MM.1S (cell line): ENCODE results near the gene BDNF.
A peak's percentile ranks its signal among the peaks of the same experiment; 100 is the strongest.

ENCODE experiments used
- DNase-seq: peaks from one replicate; pipeline ENCODE4 v3.0.0-alpha.2; 2015
- H2AFZ ChIP-seq: fragments of 300-600 bp; sonication (generic); 2 replicates; pipeline ENCODE4 v1.6.0; 2016; ENCODE audit warnings: antibody characterized with exemption, low read length
- H3F3A ChIP-seq: fragments of 300-600 bp; sonication (generic); 2 replicates; pipeline ENCODE4 v1.6.1; 2016; ENCODE audit warnings: mild to moderate bottlenecking, antibody characterized with exemption, low read length, moderate library complexity, mixed read lengths; ENCODE audit not compliant: insufficient read depth
- H3K27ac ChIP-seq: fragments of 300-600 bp; sonication (generic); 2 replicates; pipeline ENCODE4 v1.5.1; 2016; ENCODE audit warnings: mild to moderate bottlenecking, low read length
- H3K27me3 ChIP-seq: fragments of 300-600 bp; sonication (generic); replicated peaks from 2 replicates; pipeline ENCODE4 v1.6.0; 2016; ENCODE audit warnings: low read length; ENCODE audit not compliant: insufficient read depth
- H3K36me3 ChIP-seq: fragments of 300-600 bp; sonication (generic); replicated peaks from 2 replicates; pipeline ENCODE4 v1.6.1; 2016; ENCODE audit warnings: mild to moderate bottlenecking, low read length, mixed read lengths; ENCODE audit not compliant: insufficient read depth
- H3K4me1 ChIP-seq: fragments of 300-600 bp; sonication (generic); 2 replicates; pipeline ENCODE4 v1.6.1; 2016; ENCODE audit warnings: low read length, mixed read lengths
- H3K4me2 ChIP-seq: fragments of 300-600 bp; sonication (generic); 2 replicates; pipeline ENCODE4 v1.6.0; 2016; ENCODE audit warnings: low read depth, low read length
- H3K4me3 ChIP-seq: fragments of 300-600 bp; sonication (generic); 2 replicates; pipeline ENCODE4 v1.5.1; 2016; ENCODE audit warnings: low read length, mixed read lengths
- H3K79me2 ChIP-seq: fragments of 300-600 bp; sonication (generic); 2 replicates; pipeline ENCODE4 v1.6.1; 2016; ENCODE audit warnings: mixed run types, low read length, mixed read lengths
- H3K9ac ChIP-seq: fragments of 300-600 bp; sonication (generic); 2 replicates; pipeline ENCODE4 v1.6.1; 2016; ENCODE audit warnings: low read length, mixed read lengths
- H3K9me2 ChIP-seq: fragments of 300-600 bp; sonication (generic); replicated peaks from 2 replicates; pipeline ENCODE4 v1.6.1; 2016; ENCODE audit warnings: mild to moderate bottlenecking, low read length, mixed read lengths; ENCODE audit not compliant: insufficient read depth
- H3K9me3 ChIP-seq: fragments of 300-600 bp; sonication (generic); replicated peaks from 2 replicates; pipeline ENCODE4 v1.6.1; 2016; ENCODE audit warnings: mild to moderate bottlenecking, low read length, mixed read lengths; ENCODE audit not compliant: insufficient read depth
- H4K20me1 ChIP-seq: fragments of 300-600 bp; sonication (generic); 2 replicates; pipeline ENCODE4 v1.6.1; 2016; ENCODE audit warnings: mild to moderate bottlenecking, low read length, moderate library complexity, mixed read lengths; ENCODE audit not compliant: insufficient read depth
- EZH2 ChIP-seq: fragments of 300-600 bp; sonication (generic); optimal IDR thresholded peaks from 2 replicates; pipeline ENCODE3; 2017; ENCODE audit warnings: low read depth, mild to moderate bottlenecking, antibody characterized with exemption, low read length, mixed read lengths
- EZH2phosphoT487 ChIP-seq: fragments of 300-600 bp; sonication (generic); IDR thresholded peaks from 2 replicates; pipeline ENCODE4 v1.6.1; 2018; ENCODE audit warnings: antibody characterized with exemption, low read length
- TF ChIP-seq, protein P1 (sequence below): fragments of 300-600 bp; sonication (generic); IDR thresholded peaks from 2 replicates; pipeline ENCODE4 v1.5.1; 2016; ENCODE audit warnings: antibody characterized with exemption, low read length, mixed read lengths

Gene BDNF

DNA sequence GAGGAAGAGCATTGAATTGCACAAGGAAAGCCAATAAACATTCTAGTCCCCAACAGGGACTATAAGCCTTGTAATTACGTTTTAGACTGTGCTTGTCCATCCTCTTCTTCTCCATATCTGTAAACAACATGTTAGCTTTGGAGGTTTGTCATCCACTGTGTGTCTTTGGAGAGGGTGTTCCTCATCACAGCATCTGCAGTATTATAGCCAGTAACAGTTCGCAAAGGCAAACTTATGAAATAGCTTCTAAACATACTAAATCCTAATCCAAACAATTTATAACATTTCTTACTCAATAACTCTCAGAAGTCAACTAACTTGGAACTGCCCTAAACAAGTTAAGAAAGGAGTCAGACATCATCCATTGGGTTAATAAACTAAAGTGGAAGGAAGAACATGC, 10.3 kb upstream of the BDNF start:
- H3K27ac ChIP-seq = no peak overlapping the region
- H3F3A ChIP-seq = no peaks in the 10 kb centered on the region
- DNase-seq = no peak
- no peaks in the 10 kb centered on the region for H3K36me3 ChIP-seq
- TF ChIP-seq, protein P1, sequence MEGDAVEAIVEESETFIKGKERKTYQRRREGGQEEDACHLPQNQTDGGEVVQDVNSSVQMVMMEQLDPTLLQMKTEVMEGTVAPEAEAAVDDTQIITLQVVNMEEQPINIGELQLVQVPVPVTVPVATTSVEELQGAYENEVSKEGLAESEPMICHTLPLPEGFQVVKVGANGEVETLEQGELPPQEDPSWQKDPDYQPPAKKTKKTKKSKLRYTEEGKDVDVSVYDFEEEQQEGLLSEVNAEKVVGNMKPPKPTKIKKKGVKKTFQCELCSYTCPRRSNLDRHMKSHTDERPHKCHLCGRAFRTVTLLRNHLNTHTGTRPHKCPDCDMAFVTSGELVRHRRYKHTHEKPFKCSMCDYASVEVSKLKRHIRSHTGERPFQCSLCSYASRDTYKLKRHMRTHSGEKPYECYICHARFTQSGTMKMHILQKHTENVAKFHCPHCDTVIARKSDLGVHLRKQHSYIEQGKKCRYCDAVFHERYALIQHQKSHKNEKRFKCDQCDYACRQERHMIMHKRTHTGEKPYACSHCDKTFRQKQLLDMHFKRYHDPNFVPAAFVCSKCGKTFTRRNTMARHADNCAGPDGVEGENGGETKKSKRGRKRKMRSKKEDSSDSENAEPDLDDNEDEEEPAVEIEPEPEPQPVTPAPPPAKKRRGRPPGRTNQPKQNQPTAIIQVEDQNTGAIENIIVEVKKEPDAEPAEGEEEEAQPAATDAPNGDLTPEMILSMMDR = no peak
- no peak for TF ChIP-seq EZH2phosphoT487
- TF ChIP-seq EZH2 = no peak
- no peaks in the 10 kb centered on the region for H3K9me3 ChIP-seq
- no peak overlapping the region for H3K9ac ChIP-seq
- H3K27me3 ChIP-seq = no peaks in the 10 kb centered on the region
- H4K20me1 ChIP-seq = no peaks in the 10 kb centered on the region
- H2AFZ ChIP-seq = no peak overlapping the region
- no peak overlapping the region for H3K4me3 ChIP-seq
- no peaks in the 10 kb centered on the region for H3K9me2 ChIP-seq
- no peaks in the 10 kb centered on the region for H3K4me1 ChIP-seq
- no peak overlapping the region for H3K4me2 ChIP-seq
- H3K79me2 ChIP-seq = no peaks in the 10 kb centered on the region

DNA sequence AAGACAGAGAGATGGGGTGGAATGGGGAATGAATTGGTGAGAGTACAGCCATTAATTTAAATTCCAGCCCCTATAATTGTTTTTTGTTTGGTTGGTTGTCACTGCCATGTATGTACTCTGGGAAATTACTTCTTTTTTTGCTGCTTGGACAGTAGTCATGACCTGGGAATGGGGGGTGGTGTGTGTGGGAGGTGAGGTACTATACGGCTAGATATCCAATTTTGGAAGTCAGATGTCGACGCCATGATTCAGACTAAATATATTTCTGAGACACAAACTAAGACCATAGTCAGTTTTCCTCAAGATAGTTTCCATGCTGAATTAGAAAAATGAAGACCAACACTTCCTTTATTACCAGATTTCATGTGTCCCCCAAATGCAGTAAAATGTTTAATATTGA, 7.4 kb upstream of the BDNF start:
- H3K9me2 ChIP-seq = no peaks in the 10 kb centered on the region
- no peak overlapping the region for H3K4me2 ChIP-seq
- H3K36me3 ChIP-seq = no peaks in the 10 kb centered on the region
- no peaks in the 10 kb centered on the region for H3K79me2 ChIP-seq
- no peak overlapping the region for H2AFZ ChIP-seq
- H4K20me1 ChIP-seq = no peaks in the 10 kb centered on the region
- no peak overlapping the region for H3K27ac ChIP-seq
- no peak overlapping the region for H3K4me3 ChIP-seq
- no peak overlapping the region for H3K9ac ChIP-seq
- no peaks in the 10 kb centered on the region for H3K4me1 ChIP-seq
- no peaks in the 10 kb centered on the region for H3K27me3 ChIP-seq
- DNase-seq = no peak
- no peaks in the 10 kb centered on the region for H3K9me3 ChIP-seq
- no peak for TF ChIP-seq EZH2phosphoT487
- TF ChIP-seq EZH2 = no peak
- TF ChIP-seq, protein P1 = no peak
- no peaks in the 10 kb centered on the region for H3F3A ChIP-seq

DNA sequence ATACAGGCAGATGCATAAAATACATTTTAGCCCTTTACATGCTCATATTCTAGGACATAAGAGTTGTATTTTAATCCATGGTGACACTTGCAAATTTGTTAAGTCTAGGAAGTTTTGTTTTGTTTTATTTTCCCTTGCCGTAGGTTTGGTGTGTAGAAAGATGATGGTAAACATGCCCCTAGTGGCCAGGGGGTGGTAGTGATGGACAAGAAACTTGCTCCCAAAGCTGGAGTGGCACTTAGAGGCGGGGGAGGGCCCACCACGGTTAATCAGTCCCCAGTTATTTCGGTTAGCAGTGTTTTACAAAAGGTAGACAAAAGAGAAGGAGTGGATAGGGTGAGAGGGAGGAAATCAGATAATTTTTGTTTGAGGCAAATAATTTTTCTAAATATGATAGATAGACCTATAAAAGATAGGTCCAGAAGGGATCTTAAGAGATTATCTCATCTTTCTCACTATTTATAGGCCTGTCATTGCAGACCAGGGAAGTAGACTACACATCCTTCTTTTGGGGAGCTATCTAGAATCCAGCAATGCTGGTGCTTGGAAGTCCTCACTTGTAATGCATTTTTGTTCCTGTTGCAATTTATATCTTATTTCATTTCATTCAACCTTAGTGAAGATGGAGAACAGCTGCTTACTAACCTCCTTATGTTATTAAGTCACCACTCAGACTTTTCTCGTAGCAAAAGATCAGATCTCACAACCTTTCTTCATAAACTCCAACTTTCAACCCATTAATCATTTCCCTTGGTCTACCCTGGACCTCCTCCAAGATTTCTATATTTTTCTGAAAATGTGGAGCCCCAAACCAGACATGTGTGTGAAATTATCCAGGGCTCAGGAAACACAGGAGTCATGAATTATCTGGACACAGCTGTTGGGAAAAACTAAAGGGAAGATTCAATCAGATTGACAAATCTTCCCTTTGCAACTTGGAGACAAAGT, 5.9 kb upstream of the BDNF start:
- no peaks in the 10 kb centered on the region for H3K9me2 ChIP-seq
- no peak overlapping the region for H3K9ac ChIP-seq
- no peak overlapping the region for H3K4me2 ChIP-seq
- H3K27me3 ChIP-seq = no peaks in the 10 kb centered on the region; the same call in 1 of the 2 replicates
- no peaks in the 10 kb centered on the region for H3K79me2 ChIP-seq
- no peak overlapping the region for H3K4me3 ChIP-seq
- no peak for TF ChIP-seq EZH2
- TF ChIP-seq, protein P1 = peak; percentile 78
- peaks cover 4% of the 10 kb centered on the region; the same call in 1 of the 2 replicates for H3F3A ChIP-seq
- H2AFZ ChIP-seq = no peak overlapping the region
- no peak overlapping the region for H3K27ac ChIP-seq
- H4K20me1 ChIP-seq = no peaks in the 10 kb centered on the region
- no peaks in the 10 kb centered on the region for H3K4me1 ChIP-seq
- DNase-seq = peak; percentile 41
- H3K36me3 ChIP-seq = no peaks in the 10 kb centered on the region
- no peaks in the 10 kb centered on the region for H3K9me3 ChIP-seq
